Right ventricle myocardium superior (tissue), 1 donor: ENCODE data around the gene OPA3. TPM values are rescaled to one million over a fixed set of nuclear protein-coding genes. Genes with fewer than 3 reads are reported as not detected.

Experiments used
- ATAC-seq: fragments of 200-7000 bp; cut with Tn5 transposase; one replicate; pipeline ENCODE4 v1.9.1; 2020; ENCODE audit warnings: mild to moderate bottlenecking; ENCODE audit not compliant: poor library complexity
- DNase-seq: peaks from one replicate; pipeline ENCODE4 v3.0.0-alpha.2; 2020
- intact Hi-C: fragments of 100-400 bp; cut with DNase I; formaldehyde crosslinking; loops from one replicate; pipeline ENCODE4 v1.11.2; 2022
- total RNA-seq: library from RNA; stranded (reverse); fragmentation: NEBNext Ultra II Directional; extraction: Animal tissue kit (Norgen Biotek cat#: 25700); gene quantifications from one replicate; pipeline ENCODE4 v1.2.1, GENCODE V29; 2021
- donor health status: DM: no; HTN: yes; CAD: no; lungs with severe emphysema.

Gene OPA3
- total RNA-seq, 1 donor from 2014 or later: 22.8 TPM

- intact Hi-C loops: no loop called here
- DNase-seq (no peak), ATAC-seq (peak; percentile 23)
These were observed 55.7 kb downstream of the OPA3 start for GRCh38 chr19:45528744-45529419.

DNA sequence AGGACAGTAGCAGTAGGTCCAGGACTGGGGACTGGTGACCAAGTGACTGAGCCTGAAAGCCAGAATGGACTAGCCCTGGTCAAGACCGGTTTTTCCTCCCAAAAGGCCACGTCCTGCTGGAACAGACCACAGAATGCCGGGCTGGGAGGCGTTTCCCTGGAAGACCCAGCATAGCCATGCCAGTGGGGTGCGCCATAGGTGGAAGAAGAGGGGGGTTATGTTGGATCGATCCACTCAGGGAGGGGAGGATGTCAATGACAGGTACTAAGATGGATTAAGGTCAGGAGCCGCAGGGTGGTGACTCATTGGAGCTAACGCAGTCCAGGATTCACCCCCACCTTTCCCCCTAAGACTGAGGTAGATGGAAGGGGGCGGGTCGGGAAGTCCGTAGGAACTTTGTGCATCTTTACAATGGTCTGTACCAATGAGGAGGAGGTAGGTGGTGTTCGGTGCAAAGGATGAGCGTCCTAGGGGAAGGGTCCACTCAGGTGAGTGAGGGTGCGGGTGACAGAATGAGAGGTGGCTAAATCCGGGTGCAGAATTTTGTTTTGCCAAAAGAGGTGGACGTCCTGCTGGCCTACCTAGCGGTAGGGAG is 56.4 kb downstream of the OPA3 start:
- ATAC-seq: no peak
- DNase-seq: no peak
- intact Hi-C loops: no loop called here

- intact Hi-C loops: no loop called here
- DNase-seq (no peak), ATAC-seq (no peak)
These were observed 56.9 kb downstream of the OPA3 start for GRCh38 chr19:45527731-45528130.

GRCh38 chr19:45526971-45527370 is 57.6 kb downstream of the OPA3 start:
- ATAC-seq (no peak), DNase-seq (no peak)
- intact Hi-C loops: no loop called here

- ATAC-seq (peak; percentile 22), DNase-seq (peak; percentile 79)
- intact Hi-C loops: no loop called here
These were observed 58.5 kb downstream of the OPA3 start for GRCh38 chr19:45526143-45526542.

DNA sequence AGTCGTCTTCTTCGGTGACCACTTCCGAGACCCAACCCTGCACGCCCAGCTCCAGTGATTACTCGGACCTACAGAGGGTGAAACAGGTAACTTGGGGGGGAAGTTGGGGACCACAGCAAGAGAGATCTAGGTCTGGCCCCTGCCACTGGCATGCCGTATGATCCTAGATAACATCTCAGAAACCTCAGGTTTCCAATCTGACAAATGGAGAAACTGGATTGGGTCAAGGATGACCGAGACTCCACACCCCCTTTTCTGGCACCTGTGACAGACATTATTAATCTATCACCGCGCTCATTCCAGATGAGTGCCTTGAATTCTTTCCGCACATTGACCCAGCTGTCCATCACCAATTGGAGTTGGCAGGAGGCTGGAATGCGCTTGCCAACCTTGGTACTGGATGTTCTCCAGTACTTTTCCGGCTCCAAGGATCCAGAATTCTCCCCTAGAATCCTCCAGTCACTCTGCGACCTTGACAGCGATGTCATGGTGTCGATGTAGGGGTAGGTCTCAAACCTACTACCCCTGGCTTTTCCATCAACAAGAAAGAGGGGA is 60.0 kb downstream of the OPA3 start:
- DNase-seq: no peak
- intact Hi-C loops: loop anchor here (5.0 kb wide), 3 partner anchors 33 to 118 kb away; no protein-coding TSS in a partner anchor
- peak; percentile 57 for ATAC-seq

DNA sequence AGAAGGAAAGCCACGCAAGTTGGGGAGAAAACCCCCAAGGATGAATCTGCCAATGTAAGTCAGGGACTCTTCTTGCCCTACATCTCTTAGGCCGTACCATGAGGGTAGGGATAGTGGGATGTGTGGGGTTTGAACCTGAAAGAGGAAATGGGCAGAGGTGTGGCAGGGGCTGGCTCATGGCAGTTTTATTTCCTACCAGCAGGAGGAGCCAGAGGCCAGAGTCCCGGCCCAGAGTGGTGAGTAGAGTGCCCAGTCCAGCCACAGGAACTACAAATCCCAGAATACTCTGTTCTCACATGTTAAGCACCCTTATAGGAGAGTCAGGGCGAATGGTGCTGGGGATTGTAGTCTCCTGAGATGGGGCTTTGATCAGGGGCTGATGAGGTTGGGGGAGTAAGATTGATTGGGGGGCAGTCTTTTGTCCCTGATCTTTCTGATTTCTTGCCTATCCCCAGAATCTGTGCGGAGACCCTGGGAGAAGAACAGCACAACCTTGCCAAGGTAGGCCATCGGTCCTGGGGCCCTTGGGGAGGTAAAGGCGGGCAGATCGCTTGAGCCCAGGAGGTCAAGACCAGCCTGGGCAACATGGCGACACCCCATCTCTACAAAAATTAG is 60.9 kb downstream of the OPA3 start:
- intact Hi-C loops: loop anchor here (5.0 kb wide), 3 partner anchors 34 to 119 kb away; no protein-coding TSS in a partner anchor

GRCh38 chr19:45522010-45522941 is 62.3 kb downstream of the OPA3 start:
- intact Hi-C loops: loop anchor here (5.0 kb wide), 3 partner anchors 35 to 120 kb away; no protein-coding TSS in a partner anchor
- no peak for ATAC-seq
- DNase-seq: no peak

More for the DNA sequence above, 60.9 kb downstream of the OPA3 start:
- DNase-seq (peak; percentile 81), ATAC-seq (peak; percentile 92)

DNA sequence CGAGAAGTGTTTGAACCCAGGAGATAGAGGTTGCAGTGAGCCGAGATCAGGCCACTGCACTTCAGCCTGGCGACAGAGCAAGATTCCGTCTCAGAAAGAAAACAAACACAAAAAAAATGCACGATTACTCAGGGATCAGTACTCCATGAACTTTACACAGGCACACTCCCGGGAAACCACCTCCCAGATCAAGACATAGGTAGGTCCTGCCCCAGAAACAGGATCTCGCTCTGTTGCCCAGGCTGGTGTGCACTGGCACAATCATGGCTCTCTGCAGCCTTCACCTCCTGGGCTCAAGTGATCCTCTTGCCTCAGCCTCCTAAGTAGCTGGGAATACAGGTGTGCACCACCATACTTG is 66.2 kb downstream of the OPA3 start:
- ATAC-seq (no peak), DNase-seq (no peak)
- intact Hi-C loops: no loop called here

DNA sequence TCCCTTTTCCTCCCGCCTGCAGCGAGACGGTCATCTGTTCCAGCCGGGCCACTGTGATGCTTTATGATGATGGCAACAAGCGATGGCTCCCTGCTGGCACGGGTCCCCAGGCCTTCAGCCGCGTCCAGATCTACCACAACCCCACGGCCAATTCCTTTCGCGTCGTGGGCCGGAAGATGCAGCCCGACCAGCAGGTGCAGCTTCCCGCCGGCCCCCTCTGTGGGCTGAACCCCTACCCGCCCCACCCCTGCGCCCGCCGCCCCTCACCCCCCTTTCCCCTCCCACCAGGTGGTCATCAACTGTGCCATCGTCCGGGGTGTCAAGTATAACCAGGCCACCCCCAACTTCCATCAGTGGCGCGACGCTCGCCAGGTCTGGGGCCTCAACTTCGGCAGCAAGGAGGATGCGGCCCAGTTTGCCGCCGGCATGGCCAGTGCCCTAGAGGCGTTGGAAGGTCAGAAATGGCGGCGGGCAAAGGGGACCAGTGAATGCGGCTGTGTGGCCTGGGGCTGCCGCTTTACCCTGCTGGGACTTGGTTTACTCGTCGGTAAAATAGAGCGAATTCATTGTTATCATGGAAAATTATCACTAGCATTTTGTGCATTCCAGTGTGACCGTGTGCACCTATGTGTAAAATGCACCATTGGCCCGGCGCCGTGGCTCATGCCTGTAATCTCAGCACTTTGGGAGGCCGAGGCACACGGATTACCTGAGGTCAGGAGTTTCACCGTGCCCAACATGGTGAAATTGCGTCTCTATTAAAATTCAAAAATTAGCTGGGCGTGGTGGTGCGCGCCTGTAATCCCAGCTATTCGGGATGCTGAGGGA is 66.7 kb downstream of the OPA3 start:
- ATAC-seq (no peak), DNase-seq (no peak)
- intact Hi-C loops: no loop called here

DNA sequence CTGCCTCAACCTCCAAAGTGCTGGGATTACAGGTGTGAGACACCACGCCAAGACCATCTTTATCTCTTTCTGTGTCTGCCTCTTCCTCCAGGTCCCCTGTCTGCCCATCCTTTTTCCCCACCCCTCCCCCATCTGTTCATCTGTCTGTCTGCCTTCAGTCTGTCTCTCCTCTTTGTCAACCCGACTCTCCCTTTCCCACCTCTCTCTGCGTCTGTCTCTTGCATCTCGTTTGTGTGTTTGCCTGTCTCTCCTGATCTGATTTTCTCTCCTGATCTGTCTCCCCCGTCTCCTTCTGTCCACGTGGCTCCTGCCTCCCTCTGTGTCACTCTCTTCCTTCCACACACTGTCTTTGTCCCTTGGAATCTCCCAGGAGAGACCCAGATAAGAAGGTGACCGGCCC is 67.4 kb downstream of the OPA3 start:
- DNase-seq (no peak), ATAC-seq (no peak)
- intact Hi-C loops: no loop called here

GRCh38 chr19:45515807-45516401 is 68.7 kb downstream of the OPA3 start:
- peak; percentile 14 for ATAC-seq
- no peak for DNase-seq
- intact Hi-C loops: no loop called here

- DNase-seq: peak; percentile 69
- ATAC-seq: peak; percentile 59
- intact Hi-C loops: no loop called here
These were observed 69.4 kb downstream of the OPA3 start for GRCh38 chr19:45515081-45515624.

DNA sequence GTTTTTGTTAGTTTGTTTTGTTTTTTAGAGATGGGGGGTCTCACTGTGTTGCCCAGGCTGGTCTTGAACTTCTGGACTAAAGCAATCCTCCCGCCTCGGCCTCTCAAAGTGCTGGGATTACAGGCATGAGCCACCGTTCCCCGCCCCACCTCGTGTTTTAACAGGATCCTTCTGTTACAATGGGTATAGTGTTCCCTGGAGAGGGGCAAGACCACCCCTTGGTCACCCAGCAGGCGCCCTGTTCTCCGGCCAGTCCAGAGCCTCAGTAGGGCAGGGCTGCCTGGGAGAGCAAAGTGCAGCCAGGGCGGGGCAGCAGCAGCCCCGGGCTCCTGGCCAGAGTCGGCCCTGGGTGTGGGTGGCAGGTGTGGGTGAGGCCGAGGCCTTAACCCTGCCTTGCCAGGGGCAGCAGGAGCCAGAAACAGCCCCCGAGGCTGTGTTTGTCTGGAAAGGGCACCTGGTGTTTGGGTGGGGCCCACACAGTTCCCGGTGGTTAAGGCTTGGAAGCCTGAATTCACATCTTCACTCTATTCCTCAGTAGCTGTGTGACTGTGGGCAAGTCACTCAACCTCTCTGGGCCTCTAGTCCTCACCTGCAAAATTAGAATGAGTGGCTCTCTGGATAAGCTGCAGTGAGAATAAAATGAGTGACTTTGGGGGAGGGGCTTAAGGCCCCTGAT is 70.1 kb downstream of the OPA3 start:
- DNase-seq (no peak), ATAC-seq (peak; percentile 40)
- intact Hi-C loops: no loop called here

- no peak for DNase-seq
- intact Hi-C loops: no loop called here
- no peak for ATAC-seq
These were observed 71.6 kb downstream of the OPA3 start for GRCh38 chr19:45512881-45513483.

- ATAC-seq: no peak
- DNase-seq: no peak
- intact Hi-C loops: no loop called here
These were observed 73.5 kb downstream of the OPA3 start for GRCh38 chr19:45511074-45511473.
